Caco-2 (cell line): ENCODE results near the gene PLAC8L1. TPM values are rescaled to one million over a fixed set of nuclear protein-coding genes. Genes with fewer than 3 reads are reported as not detected.

Experiments used
- BruUV-seq: library from RNA; stranded (reverse); fragments of 400-500 nt; replicated peaks from 2 replicates; lab custom pipeline; 2021; lab: Mats Ljungman, UMichigan
- CTCF ChIA-PET: fragments of 300-600 bp; sonication (Branson Sonifier 250); formaldehyde crosslinking; loops from one replicate; lab custom pipeline; 2022; ENCODE audit warnings: antibody characterized with exemption; lab: Charles Lee
- POLR2A ChIA-PET: fragments of 300-600 bp; sonication (Branson Sonifier 250); formaldehyde crosslinking; loops from one replicate; lab custom pipeline; 2022; ENCODE audit warnings: antibody characterized with exemption; lab: Charles Lee
- DNase-seq, 2 experiments: peaks; one replicate each; pipeline versions ENCODE4 v3.0.0 to v3.0.0-alpha.2; 2020 to 2022
- H3K27me3 ChIP-seq: replicated peaks from 2 replicates; pipeline ENCODE4 v1.6.0; 2011; ENCODE audit warnings: low read length; ENCODE audit not compliant: control insufficient read depth, insufficient read depth
- H3K36me3 ChIP-seq: 2 replicates; pipeline ENCODE4 v1.5.1; 2011; ENCODE audit warnings: low read length; ENCODE audit not compliant: control insufficient read depth, insufficient read depth
- H3K4me1 ChIP-seq: fragments of 250-450 bp; sonication (Bioruptor Pico); 2 replicates; pipeline ENCODE4 v1.5.1; 2020; ENCODE audit warnings: mild to moderate bottlenecking
- H3K4me3 ChIP-seq: 2 replicates; pipeline ENCODE4 v1.5.1; 2011; ENCODE audit warnings: low read depth, mild to moderate bottlenecking, control low read depth, low read length
- H3K9me3 ChIP-seq: fragments of 250-450 bp; sonication (Bioruptor Pico); 2 replicates; pipeline ENCODE4 v1.5.1; 2020; ENCODE audit warnings: mild to moderate bottlenecking, moderate library complexity
- H3K27ac Mint-ChIP-seq: one replicate; pipeline ENCODE4 v1.8.0; 2022; ENCODE audit warnings: mixed read lengths; ENCODE audit not compliant: unreplicated experiment
- H3K27me3 Mint-ChIP-seq: one replicate; pipeline ENCODE4 v1.8.0; 2022; ENCODE audit warnings: mixed read lengths; ENCODE audit not compliant: insufficient read depth, unreplicated experiment
- H3K36me3 Mint-ChIP-seq: one replicate; pipeline ENCODE4 v1.8.0; 2022; ENCODE audit warnings: mild to moderate bottlenecking, mixed read lengths; ENCODE audit not compliant: insufficient read depth, unreplicated experiment
- H3K4me1 Mint-ChIP-seq: one replicate; pipeline ENCODE4 v1.8.0; 2022; ENCODE audit warnings: low read depth, mixed read lengths; ENCODE audit not compliant: unreplicated experiment
- H3K4me3 Mint-ChIP-seq: one replicate; pipeline ENCODE4 v1.8.0; 2022; ENCODE audit warnings: mild to moderate bottlenecking, moderate library complexity, mixed read lengths; ENCODE audit not compliant: unreplicated experiment
- H3K9me3 Mint-ChIP-seq: one replicate; pipeline ENCODE4 v1.8.0; 2022; ENCODE audit warnings: mixed read lengths; ENCODE audit not compliant: unreplicated experiment
- CTCF ChIP-seq, 2 experiments: fragments of 200-600 bp in 1 of 2; IDR thresholded peaks; 1 replicate in 1 of 2; 2 replicates in 1 of 2; pipeline versions ENCODE4 v1.5.1 to v1.8.0; 2011 to 2022; ENCODE audit warnings: antibody characterized with exemption in 1 of 2, control low read depth in 1 of 2, inconsistent platforms in 1 of 2, low read depth in 1 of 2, low read length in 1 of 2, mild to moderate bottlenecking in 1 of 2, moderate library complexity in 1 of 2; ENCODE audit not compliant: insufficient read depth in 1 of 2, severe bottlenecking in 1 of 2, unreplicated experiment in 1 of 2
- intact Hi-C: fragments of 100-400 bp; cut with micrococcal nuclease; formaldehyde crosslinking; loops from one replicate; pipeline ENCODE4 v1.10.0; 2022; ENCODE audit not compliant: unreplicated experiment
- total RNA-seq: library from RNA; stranded (reverse); gene quantifications from 2 replicates; pipeline ENCODE4 v1.2.3, GENCODE V29; 2022

The PLAC8L1 gene
- total RNA-seq, 1 experiment from 2014 or later, result 1.0 TPM

- peaks cover 26% of the 10 kb centered on the region for H3K36me3 Mint-ChIP-seq
- CTCF ChIA-PET, result interaction anchor here (0.7 to 1.3 kb wide), 8 partner anchors 8 to 206 kb away, joined by 3 to 8 read pairs (median 4); partner anchors contain the start of gene PRELID2
- TF ChIP-seq CTCF (IDR thresholded peaks at IDR 0.05; ENCODE audit: insufficient read depth in 1 of 2, low read depth in 1 of 2, low read length in 1 of 2, severe bottlenecking in 1 of 2, unreplicated experiment in 1 of 2), result peak; percentile 20 to 50
- peaks cover 38% of the 10 kb centered on the region for H3K4me1 ChIP-seq
- H3K27me3 Mint-ChIP-seq, result no peaks in the 10 kb centered on the region
- H3K4me3 ChIP-seq, result no peak overlapping the region
- no peak overlapping the region for H3K4me3 Mint-ChIP-seq
- H3K36me3 ChIP-seq, result peaks cover 9% of the 10 kb centered on the region
- no peaks in the 10 kb centered on the region for H3K9me3 ChIP-seq
- H3K4me1 Mint-ChIP-seq, result peaks cover 32% of the 10 kb centered on the region
- no peaks in the 10 kb centered on the region for H3K27me3 ChIP-seq
- no peaks in the 10 kb centered on the region for H3K9me3 Mint-ChIP-seq
- intact Hi-C loops, result no loop called here
- no TSS peak for BruUV-seq
- peak in 1 of 2 experiments; percentile 31 for DNase-seq
- POLR2A ChIA-PET, result no interaction called here
- H3K27ac Mint-ChIP-seq, result peak overlapping the region; percentile 73
These were observed 64.1 kb downstream of the PLAC8L1 start for GRCh38 chr5:146041180-146041789.

GRCh38 chr5:146040527-146040926, 64.8 kb downstream of the PLAC8L1 start:
- intact Hi-C loops, result no loop called here
- H3K4me3 Mint-ChIP-seq, result no peak overlapping the region
- no peaks in the 10 kb centered on the region for H3K9me3 Mint-ChIP-seq
- peak overlapping the region; percentile 73 for H3K27ac Mint-ChIP-seq
- CTCF ChIA-PET, result interaction anchor here (0.7 to 1.1 kb wide), 3 partner anchors 8 to 153 kb away, joined by 3 to 8 read pairs (median 3); no protein-coding TSS in a partner anchor
- no peaks in the 10 kb centered on the region for H3K27me3 Mint-ChIP-seq
- Histone ChIP-seq H3K4me1 (peaks cover 32% of the 10 kb centered on the region), H3K4me3 (no peak overlapping the region), H3K36me3 (peaks cover 9% of the 10 kb centered on the region), H3K9me3 (no peaks in the 10 kb centered on the region), H3K27me3 (no peaks in the 10 kb centered on the region)
- POLR2A ChIA-PET, result no interaction called here
- peaks cover 32% of the 10 kb centered on the region for H3K4me1 Mint-ChIP-seq
- no peak for TF ChIP-seq CTCF (IDR thresholded peaks at IDR 0.05; ENCODE audit: insufficient read depth in 1 of 2, low read depth in 1 of 2, low read length in 1 of 2, severe bottlenecking in 1 of 2, unreplicated experiment in 1 of 2)
- no TSS peak for BruUV-seq
- DNase-seq, result no peak
- peaks cover 30% of the 10 kb centered on the region for H3K36me3 Mint-ChIP-seq

GRCh38 chr5:146039420-146039819, 66.0 kb downstream of the PLAC8L1 start:
- H3K4me1 Mint-ChIP-seq, result peaks cover 28% of the 10 kb centered on the region
- no peaks in the 10 kb centered on the region for H3K27me3 ChIP-seq
- H3K9me3 ChIP-seq, result no peaks in the 10 kb centered on the region
- H3K9me3 Mint-ChIP-seq, result no peaks in the 10 kb centered on the region
- TF ChIP-seq CTCF (IDR thresholded peaks at IDR 0.05; ENCODE audit: insufficient read depth in 1 of 2, low read depth in 1 of 2, low read length in 1 of 2, severe bottlenecking in 1 of 2, unreplicated experiment in 1 of 2), result no peak
- intact Hi-C loops, result no loop called here
- peaks cover 30% of the 10 kb centered on the region for H3K4me1 ChIP-seq
- ChIA-PET POLR2A (no interaction called here), CTCF (no interaction called here)
- no peaks in the 10 kb centered on the region for H3K27me3 Mint-ChIP-seq
- peaks cover 37% of the 10 kb centered on the region for H3K36me3 Mint-ChIP-seq
- BruUV-seq, result no TSS peak
- peaks cover 9% of the 10 kb centered on the region for H3K36me3 ChIP-seq
- no peak overlapping the region for H3K4me3 ChIP-seq
- H3K4me3 Mint-ChIP-seq, result no peak overlapping the region
- no peak for DNase-seq
- no peak overlapping the region for H3K27ac Mint-ChIP-seq
